GM18502 (cell line): Measurements from ENCODE around the gene PARVB.

Source experiments
- ATAC-seq: cut with Tn5 transposase; IDR thresholded peaks from one replicate; pipeline ENCODE4 v1.9.1; 2021; ENCODE audit warnings: mild to moderate bottlenecking; ENCODE audit not compliant: unreplicated experiment, poor library complexity

The PARVB gene

DNA sequence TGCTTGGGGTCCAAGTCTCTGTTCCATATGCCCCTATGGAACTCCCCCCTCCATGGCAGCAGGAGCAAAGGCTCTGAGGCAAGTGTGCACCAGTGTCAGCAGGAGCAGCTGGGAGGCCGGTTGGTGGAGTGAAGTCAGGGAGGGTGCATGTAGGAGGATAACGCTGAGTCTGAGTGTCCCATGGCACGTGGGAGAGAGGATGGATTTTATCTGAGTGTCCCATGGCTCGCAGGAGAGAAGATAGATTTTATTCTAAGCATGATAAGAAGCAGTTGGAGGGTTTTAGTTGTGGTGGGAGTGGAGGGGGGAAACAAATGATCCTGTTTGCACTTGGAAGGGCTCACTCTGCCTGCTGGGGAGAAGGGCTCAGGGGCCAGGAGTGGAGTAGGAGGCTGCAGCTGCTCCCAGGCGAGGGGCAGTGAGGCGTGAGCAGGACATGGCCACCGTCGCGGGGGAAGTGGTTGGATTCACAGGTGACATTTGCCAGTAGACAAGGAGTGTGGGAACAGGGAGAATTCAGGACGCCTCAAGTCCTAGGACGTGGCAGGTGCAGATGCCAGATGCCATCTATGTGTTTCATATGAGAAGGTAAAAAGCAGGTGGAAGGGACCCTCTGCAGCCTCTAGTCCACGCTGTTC lies 123.0 kb downstream of the PARVB start:
- ATAC-seq: no peak

DNA sequence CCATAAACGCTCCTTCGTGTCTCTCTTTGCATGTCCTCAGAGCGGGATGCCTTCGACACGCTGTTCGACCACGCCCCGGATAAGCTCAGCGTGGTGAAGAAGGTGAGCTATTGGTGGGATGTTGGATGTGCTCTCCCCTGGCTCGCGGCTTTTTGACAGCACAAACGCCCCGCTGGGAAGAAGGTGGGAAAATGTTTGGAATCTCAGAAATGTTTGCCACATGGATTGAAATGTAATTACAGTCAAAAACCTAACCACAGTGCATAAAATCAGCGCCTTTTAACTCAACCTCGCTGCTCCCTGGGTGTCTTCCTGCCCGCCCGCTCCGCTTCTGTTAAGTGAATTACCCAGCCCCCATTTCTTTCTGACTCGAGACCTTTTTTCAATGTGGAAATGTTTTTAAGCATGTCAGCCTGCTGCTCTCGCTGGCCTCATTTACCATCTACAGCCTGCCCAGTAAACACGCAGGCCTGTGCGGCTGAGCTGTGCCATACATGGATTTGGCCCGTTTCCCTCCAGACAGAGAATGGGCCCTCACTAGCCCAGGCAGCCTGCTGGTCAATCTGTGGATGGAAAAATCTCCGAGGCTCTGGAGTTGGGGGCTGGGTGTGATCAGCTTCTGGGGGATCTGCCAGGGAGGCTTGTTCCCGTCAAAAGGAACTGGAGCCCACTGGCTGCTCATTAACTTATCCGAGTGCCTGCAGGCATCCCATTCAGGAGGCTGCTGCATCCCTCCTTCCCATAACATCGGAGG lies 123.9 kb downstream of the PARVB start:
- ATAC-seq: no peak

DNA sequence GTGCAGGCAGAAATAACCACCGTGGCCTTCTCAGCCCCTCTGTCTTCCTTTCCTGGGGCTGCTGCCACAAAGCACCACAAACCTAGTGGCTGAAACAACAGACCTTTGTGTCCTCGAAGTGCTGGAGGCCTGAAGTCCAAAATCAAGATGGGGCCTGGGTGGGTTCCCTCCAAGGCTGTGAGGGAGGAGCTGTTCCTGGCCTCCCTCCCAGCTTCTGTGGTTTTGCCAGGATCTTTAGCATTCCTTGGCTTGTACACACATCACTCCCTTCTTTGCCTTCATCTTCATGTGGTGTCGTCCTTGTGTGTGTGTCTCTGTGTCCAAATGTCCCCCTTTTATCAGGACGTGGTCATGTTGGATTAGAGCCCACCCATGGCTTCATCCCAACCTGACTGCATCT lies 127.6 kb downstream of the PARVB start:
- no peak for ATAC-seq

DNA sequence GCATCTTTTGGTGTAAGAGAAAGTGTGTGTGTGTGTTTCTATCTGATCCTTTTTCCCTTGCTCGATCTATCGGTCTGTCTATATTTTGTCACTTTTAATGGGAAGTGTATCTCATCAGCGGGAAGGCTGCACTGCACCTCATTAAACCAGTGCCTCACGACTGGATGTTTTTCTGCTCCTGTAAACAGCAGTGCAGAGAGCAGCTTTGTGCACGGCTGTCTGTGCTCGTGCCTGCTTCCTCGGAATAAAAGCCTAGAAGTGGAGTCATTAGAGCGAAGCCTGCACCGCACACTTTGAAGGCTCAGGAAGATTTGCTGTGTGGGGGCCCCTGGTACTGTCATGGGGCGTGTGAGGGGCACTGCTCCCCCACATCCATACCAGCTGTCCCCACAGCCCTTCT lies 129.6 kb downstream of the PARVB start:
- no peak for ATAC-seq

DNA sequence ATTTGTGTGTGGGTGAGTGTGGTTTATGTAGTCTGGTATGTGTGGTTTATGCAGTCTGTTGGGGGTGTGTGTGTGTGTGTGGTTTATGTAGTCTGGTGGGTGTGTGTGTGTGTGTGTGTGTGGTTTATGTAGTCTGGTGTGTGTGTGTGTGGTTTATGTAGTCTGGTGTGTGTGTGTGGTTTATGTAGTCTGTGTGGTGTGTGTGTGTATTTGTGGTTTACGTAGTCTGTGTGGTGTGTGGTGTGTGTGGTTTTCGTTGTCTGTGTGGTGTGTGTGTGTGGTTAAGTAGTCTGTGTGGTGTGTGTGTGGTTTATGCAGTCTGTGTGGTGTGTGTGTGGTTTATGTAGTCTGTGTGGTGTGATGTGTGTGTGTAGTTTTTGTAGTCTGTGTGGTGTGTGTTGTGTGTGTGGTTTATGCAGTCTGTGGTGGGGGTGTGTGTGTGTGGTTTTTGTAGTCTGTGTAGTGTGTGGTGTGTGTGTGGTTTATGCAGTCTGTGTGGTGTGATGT lies 130.4 kb downstream of the PARVB start:
- ATAC-seq: no peak

DNA sequence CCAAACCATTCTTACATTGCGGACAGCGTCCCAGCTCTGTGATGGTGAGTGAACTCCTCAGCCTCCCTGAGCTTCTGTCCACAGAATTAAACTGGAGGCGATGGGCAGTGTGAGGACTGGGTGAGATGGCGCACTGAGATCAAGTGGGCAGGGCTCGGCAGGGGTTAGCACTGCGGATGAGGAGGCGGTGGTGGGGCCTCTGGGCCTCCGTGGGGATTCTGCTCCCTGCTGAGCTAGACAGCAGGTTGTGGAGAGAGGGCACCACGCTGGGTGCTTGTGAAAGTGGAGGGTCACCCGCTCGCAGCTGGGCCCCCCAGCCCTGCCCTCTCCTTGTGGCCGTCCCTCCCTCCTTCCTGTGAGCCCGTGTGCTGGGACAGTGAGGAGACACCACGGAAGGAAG lies 131.0 kb downstream of the PARVB start:
- no peak for ATAC-seq

DNA sequence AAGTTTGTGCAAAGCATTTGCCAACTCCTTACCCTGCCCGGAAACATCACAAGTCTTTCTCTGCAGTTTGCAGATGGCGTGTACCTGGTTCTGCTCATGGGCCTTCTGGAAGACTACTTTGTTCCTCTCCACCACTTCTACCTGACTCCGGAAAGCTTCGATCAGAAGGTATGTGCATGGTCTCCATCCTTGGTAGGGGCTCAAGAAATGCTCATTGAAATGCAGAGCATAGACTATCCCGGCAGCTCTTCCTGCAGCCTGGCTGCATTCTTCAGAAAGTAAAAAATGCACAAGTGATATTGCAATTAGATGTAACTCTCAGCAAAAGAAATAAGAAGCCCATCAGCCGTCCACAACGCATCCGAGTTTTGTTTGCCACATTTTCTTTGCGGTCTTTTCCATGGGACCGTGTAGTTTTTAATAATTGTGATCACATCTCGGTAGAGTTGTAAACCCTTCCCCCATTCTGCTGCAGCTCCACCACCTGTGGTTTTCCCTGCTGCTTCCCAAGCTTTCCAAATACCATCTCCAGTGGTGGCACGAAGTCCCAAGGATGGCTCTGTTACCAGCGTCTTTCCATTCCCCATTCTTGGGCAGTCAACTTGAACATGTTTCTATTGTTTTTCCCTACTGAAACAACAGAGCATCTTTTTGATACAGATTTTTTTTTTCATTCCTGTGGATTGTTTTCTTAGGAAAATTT lies 134.0 kb downstream of the PARVB start:
- no peak for ATAC-seq

DNA sequence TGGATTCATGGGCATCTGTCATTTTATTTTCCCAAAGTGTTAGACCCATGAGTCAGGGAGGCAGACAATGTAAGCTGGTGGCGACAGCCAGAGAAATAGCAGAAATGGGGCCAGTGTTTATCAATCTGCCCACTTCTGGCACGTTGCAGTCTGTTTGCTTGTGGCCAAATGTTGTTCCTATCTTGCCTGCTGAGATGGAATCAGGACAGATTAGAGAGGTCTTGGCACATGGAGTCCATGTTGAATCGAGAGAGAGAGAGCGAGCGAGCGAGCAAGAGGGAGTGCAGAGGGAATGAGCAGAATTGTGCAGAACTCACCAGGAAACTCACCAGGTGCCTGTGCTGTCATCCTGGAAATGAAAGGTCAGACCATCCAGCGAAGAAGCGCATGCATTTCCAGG lies 134.7 kb downstream of the PARVB start:
- no peak for ATAC-seq

DNA sequence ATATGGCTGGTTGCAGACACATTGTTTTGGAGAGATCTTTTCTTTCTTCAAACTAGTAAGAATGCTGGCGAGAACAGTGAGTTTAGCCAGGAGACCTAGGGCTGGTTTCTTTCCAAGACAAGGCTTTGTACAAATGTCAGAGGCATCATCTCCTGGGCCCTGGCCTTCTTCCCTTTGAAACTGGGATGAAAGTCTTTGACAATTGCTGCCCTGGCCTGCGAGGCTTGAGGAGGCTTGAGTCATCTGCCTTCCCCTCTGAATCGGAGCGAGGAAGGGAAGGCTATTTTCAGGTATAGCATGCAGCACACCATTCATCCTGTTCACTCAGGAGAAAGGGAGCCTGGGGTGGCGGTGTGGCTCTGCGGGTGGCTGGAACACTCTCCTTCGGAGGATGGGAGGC lies 135.1 kb downstream of the PARVB start:
- ATAC-seq: no peak

DNA sequence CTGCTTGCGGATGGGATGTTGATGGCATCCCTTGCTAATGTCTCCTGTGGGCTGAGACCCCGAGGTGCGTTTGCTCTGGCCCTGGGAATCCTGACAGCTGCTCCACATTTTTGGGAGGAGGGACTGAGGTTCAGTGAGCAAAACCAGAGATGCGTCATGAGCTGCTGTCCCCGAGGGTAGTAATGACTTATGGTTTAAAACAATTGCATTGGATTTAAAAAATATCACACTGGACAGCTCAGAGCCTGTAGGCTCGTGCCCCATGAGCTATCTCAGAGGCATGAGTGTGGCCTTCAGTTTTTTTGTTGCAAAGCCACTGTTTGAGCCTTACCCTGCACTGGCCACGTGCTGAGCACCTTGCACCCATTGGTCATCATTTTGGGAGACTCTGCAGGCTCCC lies 135.7 kb downstream of the PARVB start:
- ATAC-seq: no peak

DNA sequence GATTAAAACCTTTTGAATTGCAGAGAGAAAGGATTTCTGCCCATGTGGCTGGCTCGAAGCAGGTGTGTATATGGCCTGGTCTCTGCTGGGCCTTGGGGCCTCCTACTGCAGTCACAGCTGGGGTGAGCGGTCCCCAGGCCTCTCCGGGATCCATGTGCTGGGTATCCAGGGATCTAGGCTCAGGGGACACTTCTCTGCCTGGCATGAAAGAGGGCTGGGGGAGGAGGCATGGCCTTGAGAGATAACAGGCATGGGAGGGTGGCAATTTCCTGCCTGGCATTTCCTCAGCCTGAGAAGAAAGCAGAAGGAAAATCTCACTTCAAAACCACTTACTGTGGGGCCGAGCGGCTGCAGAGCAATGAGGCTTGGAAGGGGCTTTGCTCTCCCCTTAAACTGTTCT lies 136.3 kb downstream of the PARVB start:
- no peak for ATAC-seq

DNA sequence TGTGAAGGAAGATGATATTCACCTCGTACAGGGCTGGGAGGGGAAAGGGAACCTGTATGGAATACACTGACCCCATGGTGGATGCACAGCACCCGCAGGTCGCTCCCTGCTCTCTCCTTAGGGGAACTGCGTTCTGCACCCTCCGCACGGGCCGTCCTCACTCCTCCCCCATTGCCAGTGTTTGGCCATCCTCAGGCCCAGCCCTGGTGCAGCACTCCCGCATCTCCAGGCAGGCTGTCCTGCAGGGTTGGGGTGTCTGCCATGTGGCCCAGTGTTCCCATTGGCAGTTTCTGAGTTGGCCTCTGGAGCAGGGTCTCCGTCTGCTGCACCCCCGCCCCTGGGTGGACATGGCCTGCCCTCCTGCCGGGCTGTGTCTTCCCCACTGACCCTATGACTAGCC lies 137.6 kb downstream of the PARVB start:
- ATAC-seq: no peak

DNA sequence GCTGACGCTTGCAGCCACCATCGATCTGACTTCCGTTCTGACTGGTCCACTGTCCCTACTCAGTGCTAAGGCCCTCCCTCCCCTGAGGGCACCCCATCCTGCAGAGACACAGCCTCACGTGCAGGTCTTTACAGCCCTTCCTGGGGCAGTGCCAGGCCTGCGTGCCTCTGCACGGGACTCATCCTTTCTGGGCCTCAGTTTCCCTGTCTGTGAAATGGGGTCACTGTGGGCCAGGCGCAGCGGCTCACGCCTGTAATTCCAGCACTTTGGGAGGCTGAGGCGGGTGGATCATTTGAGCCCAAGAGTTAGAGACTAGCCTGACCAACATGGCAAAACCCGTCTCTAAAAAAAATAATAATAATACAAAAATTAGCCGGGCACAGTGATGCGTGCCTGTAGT lies 138.9 kb downstream of the PARVB start:
- no peak for ATAC-seq

DNA sequence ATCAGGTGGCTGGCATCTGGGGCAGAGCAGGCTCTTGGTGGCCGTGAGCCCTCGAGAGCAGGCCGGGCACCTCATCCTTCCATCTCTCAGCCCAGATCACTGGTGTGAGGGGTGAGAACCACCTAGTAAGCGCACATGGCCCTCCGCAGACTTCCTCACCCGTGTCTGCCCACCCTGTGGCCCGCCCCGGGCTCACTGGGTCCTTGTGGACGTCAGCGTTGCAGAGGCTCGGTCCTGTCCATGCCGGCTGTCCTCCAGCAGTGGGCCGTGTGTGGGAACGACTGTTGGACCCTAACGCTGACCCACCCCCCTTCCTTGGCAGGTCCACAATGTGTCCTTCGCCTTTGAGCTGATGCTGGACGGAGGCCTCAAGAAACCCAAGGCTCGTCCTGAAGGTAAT lies 139.4 kb downstream of the PARVB start:
- ATAC-seq: no peak

DNA sequence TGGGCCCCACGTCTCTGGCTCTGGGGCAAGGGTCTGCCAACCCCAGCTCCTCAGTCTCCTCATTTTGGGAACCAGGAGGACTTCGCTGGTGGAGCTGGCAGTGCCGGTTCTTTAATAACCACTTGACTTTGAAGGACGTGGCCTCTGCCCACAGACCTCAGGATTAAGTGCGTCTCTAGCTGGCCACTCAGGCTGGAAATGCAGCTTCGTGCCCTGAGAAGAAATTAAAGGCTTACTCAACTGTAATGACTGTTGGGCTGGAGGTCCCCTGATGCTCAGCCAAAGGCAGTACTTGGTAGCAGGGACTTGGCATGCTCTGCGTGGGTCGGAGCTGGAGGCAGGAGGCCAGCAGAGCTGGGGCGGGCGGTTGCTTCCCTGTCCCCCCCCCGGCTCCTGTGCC lies 139.9 kb downstream of the PARVB start:
- ATAC-seq: no peak

DNA sequence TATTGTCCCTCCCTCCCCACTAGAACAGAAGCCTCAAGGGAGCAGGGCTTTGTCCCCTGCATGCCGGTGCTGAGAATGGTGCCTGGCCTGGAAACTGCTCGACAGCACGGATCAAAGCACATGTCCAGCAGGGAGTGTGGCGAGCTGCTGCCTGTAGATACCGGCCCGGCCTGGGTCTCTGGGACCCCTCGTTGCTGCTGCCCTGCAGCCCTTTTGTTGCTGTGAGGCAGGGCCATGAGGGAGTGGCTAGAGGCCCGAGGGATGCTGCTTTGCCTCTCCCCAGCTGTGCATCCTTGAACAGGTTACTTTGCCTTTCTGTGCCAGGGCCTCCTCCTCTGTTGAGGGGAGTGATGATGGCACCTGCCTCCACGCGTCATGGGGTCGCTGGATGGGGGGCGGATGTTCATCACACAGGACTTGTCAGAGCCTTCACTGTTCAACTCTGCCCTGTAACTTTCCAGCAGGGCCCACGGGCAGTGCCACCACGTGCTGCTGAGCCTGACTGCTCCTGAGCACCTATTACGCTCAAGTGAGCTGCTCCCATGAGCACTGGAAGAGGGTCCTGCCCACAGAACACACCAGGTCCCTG lies 141.3 kb downstream of the PARVB start:
- ATAC-seq: no peak

DNA sequence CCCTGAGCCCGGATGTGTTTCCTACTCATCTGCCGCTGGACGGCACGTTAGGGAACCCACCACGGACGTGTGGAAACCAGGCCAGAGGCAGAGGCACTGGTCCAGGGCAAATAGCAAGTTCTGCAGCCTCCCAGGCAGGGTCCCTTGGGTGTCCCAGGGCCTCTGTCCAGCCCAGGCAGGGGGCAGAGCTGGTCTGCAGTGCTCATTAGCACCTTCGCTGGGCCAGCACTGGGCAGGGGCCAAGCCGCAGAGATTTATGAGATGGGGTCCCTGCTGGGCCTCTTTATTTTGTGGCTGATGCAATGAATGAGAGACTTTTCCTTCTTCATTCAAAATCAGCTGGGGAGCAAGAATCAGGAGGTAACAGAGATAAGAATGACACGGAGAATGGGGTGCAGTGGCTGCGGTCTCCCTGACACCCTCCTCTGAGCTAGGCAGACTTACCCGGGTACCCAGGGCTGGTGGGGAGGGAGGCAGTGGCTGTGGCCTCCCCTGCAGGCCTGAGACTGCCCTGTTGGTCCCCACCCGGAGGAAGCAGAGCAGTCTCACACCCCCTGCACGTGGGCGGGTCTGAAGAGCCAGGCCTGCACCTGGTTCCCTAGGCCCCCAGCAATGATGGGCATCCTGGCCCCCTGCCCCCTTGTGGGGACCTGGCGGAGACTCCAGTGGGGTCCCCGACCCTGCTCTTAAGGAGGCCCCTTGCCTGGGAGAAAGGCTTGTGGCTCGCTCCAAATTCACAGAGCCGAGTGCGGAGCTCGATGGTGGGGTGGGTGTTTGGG lies 142.6 kb downstream of the PARVB start:
- no peak for ATAC-seq

DNA sequence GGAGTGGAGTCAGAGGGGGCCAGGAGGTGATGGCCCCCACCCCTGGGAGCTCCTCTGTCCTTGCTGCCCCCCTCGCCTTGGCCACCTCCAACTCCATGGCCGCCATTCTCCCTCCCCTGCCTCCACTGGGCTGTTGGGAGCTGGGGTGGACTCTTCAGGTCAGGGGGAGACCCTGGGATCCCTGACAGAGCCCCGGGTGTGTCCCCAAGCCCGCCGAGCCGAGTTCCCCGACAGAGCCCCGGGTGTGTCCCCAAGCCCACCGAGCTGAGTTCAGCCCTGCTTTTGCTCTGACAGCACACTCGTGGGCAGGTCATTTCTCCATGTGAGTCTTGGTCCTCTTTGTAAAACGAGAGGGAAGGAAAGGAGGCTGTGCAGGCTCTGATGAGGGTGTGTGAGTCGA lies 143.4 kb downstream of the PARVB start:
- ATAC-seq: no peak

DNA sequence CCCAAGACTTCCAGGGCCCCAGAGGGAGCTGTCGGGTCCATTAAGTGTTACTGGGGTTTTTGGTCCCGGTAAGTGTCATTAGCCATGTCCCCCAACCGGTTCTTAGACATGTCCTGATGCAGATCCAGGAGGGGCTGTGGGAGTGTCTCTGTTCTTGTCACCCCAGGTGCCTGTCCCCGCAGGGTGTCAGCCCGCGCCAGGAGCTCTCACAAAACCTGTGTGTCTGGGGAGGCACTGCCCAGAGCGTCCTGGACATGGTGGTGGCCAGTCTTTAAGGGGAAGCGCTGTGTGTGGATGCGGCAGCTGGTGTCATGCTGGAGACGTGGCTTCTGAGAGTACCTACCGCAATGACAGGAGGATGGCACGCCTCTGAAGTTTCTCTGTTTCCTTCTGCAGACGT lies 144.1 kb downstream of the PARVB start:
- no peak for ATAC-seq

DNA sequence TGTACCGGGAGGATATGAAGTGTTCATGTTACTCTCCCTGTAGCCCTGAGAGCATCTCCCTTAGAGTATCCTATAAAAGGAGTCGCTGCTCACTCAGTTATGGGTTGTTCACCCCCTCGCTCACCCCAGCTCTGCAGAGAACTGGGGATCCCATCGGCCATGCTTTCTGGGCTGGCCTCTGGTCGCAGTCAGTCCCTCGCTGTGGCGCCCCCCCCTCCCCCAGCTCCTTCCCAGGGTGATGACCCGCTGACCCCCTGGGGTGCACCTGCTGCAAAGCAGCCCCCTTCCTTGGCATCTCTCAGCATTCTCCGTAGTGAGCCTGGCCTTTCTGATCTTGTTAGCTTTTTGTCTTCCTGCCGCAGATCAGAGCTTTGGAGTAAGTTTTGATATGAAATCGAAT lies 146.4 kb downstream of the PARVB start:
- ATAC-seq: no peak
